HG03521 (cell line): Measurements from ENCODE around the gene ARMC5.
A peak's percentile ranks its signal among the peaks of the same experiment; 100 is the strongest.
"Not testable (repeated sequence)": the region's sequence is repeated elsewhere in the genome, so short reads cannot be mapped to it uniquely, and the experiment has no call there.

Experiments used
- ATAC-seq: cut with Tn5 transposase; IDR thresholded peaks from one replicate; pipeline ENCODE4 v1.9.1; 2021; ENCODE audit warnings: mild to moderate bottlenecking, moderate library complexity; ENCODE audit not compliant: unreplicated experiment

The ARMC5 gene

DNA sequence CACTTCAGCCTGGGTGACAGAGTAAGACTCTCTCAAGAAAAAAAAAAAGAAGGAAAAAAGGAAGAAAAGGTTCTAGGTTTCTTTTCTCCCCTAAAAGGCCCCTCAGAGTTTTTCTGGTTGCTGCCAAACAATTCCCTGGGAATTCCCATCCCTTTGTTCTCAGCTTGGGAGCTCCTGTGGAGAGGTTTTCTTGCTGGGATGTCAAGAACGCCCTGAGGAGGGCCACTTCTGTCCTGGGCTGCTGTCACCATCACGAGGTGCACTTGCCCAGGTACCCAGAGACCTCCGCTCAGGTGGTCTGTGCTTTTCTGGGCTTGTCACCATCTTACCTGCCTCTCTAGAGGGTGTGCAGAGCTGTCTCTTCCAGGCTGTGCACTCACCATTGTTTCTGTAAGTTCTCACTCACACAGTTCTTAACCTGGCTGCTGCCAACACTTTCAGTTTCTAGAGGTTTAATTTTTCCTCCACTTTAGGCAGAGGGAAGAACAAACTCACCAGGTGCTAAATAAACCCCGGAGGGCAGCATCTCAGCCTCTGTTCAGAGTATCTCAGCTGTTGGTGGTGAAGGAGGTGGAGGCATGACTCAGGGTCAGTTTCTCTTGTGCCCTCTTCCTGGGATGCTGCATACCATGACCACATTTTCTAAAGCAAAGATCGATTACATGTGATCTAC, 28.8 kb upstream of the ARMC5 start:
- no peak for ATAC-seq

DNA sequence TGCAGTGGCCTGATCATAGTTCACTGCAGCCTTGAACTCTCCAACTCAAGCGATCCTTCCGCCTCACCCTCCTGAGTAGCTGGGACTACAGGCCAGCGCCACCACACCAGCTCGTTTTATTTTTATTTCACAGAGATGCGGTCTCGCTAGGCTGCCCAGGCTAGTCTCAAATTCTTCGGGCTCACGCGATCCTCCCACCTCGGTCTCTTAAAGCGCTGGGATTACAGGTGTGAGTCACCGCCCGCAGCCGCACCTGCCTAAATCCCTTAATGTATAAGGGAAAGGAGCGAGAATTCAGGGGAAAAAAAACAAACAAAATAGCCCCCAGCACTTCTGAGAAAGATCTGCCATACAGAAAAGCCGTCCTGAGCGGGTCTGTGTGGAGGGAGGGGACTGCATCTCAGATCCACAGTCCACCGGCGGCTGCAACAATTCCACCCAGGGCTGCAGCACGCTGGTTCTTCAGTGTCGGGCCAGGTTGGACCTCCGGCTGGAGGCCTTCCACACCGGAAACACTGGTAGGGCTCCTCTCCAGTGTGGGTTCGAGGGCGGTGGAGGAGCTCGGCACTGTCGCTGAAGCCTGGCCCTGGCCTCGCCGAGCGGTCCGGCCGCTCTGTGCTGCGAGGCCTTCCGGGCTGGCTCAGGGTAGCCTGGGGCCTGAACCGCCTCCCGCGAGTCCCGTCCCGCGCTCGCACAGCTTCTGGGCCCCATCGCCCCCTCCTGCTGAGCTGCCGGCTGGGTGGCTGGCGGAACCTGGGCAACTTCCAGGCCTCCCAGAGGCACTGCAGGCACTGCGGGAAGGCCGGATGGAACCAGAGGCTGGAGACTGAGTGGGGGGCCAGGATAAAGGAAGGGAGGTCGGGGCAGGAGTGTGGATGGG, 23.7 kb upstream of the ARMC5 start:
- no peak for ATAC-seq

DNA sequence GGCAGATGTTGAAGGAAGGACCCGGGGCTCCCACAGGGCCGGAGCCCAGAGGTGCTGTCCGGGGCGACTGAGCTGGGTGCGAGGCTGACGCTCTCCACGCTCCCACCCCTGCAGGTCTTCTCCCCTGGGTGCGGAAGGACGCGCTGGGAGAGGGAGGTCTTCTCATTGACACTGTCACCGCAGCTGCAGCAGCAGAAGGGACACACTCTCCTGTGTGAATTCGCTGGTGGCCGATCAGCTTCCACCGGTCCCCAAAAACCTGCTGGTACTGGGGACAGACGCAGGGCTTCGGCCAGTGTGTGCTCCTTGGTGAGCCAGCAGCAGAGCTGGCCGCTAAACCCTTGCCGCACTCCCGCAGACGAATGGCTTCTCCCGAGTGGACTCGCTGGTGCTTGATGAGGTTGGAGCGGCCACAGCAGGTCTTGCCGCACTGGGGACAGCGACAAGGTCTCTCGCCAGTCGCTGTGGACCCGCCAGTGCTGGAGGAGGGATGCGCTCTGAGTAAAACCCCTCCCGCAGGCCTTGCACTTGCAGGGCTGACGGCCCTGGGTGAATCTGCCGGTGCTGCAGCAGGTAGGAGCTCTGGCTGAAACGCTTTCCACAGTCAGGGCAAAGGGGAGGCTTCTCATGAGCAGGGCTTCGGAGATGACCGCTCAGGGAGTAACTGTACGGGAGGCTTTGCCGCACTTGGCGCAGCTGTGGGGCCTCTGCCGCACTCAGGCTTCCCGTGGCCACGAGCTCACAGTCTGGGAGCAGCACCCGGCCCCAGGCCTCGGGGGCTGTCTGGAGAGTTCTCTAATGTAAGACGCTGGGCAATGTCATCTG, 22.9 kb upstream of the ARMC5 start:
- ATAC-seq, result no peak

DNA sequence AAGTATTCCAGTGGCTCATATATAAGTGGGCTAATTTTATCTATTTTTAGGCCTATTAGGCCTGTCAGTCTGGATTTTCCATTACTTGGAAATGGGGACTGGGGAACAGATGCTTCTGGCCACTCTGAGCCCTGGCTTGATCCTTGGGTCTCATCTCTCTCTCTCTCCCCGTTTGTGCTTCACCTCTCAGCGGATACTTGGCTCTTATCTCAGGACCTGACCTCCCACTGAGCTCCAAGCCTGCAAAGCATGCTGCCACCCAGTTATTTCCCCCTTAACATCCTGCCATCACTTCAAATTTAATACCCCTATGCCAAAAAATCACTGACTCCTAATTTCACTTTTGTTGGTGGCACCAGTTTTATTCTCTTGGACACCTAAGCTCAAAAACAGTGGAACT, 20.9 kb upstream of the ARMC5 start:
- no peak for ATAC-seq

DNA sequence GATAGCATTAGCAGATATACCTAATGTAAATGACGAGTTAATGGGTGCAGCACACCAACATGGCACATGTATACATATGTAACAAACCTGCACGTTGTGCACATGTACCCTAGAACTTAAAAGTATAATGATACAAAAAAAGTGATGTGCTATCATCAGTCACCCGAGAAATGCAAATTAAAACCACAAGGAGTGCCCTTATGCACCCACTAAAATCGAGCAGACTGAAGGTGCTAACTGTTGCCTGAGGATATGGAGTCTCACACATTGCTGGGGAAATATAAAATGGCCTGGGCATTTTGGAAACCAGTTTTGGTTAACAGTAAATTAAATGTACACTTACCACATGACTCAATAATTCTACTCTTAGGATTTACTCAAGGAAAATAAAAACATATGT, 20.3 kb upstream of the ARMC5 start:
- ATAC-seq, result not testable (repeated sequence)

DNA sequence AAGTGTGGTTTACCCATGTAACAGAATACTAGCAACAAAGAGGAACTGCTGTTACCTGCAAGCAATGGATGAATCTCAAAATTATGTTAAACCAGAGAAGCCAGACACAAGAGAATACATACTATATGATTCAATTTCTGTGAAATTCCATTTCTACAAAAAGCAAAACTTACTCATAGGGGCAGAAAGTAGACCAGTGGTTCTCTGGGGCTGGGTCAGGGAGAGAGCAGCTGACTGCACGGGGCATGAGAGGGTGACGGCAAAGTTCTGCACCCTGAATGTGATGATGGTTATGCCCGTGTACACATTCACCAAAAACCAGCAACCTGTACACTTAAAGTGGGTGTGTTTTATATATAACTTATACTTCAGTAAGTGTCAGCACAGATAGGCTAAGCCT, 19.8 kb upstream of the ARMC5 start:
- ATAC-seq, result no peak

DNA sequence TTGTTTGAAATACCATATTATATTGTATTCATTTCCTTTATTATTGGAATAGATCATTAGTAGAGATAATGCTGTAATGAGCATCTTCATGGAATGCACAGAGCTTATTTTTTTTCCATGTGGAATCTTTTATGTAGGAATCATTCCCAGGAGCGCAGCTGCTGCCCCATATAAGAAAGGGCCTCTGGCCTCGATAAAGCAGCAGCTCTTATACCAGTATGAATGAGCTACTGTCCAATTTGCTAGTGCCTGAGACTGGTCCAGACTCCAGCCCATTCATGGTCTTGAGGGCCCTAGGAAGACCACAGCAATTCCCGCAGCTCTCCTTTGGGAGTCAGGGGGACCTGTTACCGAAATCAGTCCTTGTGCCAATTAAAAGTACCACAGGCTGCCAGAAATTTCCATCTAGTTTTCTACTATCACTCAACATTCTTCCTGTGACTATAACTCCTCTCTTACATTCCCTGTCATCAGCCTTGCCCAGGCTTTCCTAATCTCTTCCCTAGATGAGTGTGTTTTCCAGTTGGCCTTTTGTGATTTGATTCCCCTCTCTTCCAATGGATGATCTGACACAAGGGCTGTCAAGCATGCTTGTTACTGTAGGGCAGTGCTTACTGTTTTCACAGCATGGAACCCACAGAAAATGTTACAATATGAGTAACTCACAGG, 18.7 kb upstream of the ARMC5 start:
- no peak for ATAC-seq

DNA sequence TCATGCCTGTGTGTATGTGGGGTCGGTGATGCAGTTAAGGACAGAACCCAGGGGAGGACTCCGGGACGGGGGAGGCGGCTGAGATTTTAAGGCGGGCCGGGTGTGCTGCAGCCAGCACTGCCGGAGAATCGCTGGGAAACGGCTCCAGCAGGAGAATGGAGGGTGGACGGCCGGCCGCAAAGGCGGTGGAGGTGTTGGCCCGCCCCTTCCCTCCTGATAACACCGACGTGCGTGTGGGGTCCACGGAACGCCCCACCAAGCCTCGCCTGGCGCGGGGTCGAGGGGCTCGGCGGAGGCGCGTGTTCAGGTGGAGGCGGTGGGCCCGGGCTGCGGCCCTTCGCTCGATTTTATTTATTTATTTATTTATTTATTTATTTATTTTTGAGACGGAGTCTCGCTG, 17.3 kb upstream of the ARMC5 start:
- ATAC-seq, result no peak

DNA sequence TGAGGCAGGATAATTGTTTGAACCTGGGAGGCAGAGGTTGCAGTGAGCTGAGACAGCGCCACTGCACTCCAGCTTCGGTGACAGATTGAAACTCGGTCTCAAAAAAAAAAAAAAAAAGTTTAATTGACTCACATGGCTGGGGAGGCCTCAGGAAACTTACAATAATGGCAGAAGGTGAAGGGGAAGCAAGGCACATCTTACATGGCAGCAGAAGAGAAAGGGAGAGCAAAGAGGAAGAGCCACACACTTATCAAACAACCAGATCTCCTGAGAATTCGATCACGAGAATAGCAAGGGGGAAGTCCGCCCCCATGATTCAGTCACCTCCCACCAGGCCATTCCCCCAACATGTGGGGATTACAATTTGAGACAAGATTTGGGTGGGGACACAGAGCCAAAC, 13.4 kb upstream of the ARMC5 start:
- ATAC-seq, result not testable (repeated sequence)

DNA sequence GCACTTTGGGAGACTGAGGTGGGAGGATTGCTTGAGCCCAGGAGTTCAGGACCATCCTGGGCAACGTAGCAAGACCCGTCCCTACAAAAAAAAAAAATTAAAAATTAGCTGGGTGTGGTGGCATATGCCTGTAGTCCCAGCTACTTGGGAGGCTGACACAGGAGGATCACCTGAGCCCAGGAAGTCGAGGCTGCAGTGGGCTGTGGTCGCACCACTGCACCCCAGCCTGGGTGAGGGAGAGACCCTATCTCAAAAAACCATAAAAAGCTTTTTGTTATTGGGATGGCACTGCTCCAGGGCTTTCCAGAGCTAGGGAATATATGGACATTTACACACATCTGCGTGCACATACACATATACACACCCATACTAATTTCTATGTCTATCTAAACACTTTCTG, 8.1 kb upstream of the ARMC5 start:
- no peak for ATAC-seq

DNA sequence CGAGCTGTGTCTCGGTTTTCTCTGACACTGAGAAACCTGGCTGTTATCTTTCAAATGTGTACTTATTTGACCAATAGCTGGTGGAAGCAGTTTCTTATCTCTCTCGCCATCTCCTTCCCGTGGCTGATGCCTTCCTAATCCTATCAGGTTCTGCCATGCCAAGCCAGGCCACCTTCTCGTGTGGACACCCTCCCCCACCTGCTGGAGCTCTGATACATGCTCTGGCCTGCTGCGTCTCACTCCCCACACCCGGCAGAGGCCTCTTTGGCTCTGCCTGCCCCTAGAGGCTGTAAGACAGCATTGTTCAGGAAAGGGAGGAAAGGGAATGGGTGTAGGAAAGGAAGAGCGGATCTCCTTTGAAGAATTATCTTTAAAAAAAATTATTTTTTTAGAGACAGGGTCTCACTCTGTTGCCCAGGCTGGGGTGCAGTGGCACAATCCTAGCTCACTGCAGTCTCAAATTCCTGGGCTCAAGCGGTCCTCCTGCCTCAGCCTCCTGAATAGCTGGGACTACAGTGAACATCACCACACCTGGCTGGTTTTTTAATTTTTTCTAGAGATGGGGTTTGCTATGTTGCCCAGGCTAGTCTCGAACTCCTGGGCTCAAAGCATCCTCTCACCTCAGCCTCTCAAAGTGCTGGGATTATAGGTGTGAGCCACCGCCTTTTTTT, 7.5 kb upstream of the ARMC5 start:
- no peak for ATAC-seq

DNA sequence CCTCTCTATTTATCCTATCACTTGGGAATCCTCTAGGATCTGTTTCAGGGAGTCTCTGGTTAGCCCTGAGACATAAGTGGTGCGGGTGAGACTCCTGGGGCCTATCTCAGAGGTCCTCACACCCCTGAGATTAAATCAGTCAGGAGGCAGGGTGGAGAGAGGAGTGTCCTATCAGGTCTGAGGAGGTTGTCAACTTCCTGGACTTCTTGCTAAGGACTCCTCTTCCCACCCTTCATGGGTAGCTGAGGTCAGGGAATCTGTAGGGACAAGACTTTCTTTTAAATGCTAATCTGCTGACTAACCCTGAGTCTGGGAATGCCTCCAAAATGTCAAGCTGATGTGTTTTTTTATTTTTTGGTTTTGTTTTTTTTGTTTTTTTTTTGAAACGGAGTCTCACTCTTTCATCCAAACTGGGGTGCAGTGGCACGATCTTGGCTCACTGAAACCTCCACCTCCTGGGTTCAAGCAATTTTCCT, 6.6 kb upstream of the ARMC5 start:
- no peak for ATAC-seq

DNA sequence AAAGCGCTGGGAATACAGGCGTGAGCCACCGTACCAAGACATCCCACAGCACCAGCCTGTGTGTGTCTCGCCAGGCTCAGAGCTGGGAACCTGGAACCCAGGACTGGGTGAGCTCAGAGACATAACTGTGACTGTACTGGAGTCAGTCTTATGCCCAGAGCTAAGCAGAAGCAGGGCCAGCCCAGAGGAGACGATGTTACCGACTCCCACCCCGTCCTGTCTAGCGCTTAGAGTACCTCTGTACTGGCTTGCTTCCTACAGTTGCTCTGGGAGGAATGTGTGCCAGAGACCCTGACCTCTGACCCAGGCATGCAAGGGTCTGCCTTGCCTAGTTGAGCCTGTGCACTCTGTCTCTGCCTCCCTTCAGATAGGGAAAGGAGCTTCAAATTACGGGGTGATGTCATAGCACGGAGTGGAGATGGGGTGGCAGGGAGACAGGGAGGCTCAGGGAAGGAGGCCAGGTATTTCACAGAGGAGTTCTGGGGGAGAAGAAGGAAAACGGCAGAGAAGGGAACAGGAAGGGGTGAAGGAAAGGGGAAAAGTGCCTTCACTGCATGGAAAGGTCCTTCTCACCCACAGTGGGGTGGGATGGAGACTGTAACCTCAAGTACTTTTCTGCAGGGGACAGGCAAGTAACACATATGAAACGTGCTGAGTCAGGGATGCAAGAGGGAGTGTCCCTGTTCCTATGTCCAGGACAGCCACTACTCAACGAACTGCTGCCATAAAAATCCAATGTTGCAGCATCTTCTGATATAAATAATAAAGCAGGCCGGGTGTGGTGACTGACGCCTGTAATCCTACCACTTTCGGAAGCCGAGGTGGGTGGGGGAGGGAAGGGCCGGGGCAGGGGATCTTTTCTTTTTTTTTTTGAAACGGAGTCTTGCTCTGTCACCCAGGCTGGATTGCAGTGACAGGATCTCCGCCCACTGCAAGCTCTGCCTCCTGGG, 5.8 kb upstream of the ARMC5 start:
- ATAC-seq, result no peak

DNA sequence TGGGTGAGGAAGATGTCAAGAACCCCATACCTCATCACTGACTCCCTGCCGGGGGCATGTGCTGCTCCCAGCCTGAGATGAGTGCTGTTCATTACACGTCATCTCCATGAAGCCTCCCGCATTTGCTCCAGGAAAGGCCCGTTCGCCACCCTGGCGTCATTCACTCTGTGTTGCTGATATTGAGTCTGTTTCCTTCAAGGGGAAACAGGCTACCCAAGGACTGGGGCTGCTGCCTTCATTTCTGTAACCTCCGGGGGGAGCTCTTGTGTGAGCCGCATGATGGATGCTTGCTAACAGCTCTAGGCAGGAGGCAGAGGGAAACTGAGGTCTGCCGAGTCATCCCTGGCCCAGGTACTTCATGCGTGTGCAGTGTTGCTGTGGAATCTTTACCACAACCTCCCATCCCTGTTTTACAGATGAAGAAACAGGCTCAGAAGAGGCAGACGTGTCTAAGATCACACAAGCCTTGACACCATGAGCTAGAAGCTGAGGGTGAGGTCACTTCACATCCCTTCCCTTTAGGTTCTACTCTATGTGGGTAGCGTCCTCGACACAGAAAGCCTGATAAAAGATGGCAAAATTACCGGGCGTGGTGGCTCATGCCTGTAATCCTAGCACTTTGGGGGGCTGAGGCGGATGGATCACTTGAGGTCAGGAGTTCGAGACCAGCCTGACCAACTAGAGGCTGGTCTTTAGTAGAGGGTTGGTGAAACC, 3.5 kb upstream of the ARMC5 start:
- no peak for ATAC-seq

DNA sequence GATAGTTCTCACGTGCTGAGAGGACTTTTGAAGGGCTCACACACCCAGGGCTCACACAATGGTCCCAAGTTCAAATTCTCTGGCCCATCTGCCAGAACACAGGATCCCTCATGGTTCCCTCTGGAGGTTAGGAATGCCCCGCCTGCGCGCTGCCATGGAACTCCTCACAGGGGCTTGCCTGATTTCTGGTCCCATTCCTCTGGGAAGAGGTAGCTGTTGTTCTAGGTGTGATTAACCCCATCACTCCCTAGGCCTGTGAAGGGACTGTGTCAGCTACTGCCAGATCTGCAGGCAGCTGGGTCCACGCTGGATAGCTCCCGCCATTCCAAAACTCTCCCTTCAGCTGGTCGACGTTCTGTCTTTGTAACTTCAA, 2.3 kb upstream of the ARMC5 start:
- ATAC-seq, result no peak

DNA sequence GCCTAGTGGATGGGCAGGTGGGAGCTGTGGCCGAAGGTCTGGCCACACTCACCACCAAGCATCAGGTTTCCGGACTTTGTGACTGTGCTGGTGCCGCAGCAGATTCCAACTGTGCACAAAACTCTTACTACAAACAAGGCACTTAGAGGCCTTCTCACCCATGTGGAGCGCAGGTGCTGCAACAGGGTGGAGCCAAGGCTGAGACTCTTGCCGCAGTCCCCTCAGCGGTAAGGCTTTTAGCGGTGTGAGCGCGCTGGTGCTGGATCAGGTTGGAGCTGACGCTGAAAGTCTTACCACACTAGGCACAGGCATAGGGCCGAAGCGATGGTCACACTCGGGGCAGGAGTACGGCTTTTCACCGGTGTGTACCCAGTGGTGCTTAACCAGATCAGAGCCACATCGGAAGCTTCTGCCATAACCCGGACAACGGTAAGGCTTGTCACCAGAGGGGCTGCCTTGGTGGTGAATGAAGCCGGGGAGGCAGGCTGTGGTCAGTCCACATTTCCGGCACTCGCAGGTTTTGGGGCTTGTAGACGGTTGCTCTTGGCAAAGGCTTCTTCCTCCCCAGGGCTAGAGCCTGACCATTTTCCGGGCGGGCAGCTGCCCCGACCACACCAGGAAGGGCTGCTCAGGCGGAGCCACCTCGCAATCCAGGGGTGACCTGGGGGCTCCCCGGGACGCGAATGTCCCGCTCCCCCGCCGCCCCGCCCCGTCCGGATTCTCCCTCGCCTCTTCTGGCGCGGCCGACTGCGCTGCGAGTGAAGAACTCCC, 1.0 kb upstream of the ARMC5 start:
- ATAC-seq, result no peak

DNA sequence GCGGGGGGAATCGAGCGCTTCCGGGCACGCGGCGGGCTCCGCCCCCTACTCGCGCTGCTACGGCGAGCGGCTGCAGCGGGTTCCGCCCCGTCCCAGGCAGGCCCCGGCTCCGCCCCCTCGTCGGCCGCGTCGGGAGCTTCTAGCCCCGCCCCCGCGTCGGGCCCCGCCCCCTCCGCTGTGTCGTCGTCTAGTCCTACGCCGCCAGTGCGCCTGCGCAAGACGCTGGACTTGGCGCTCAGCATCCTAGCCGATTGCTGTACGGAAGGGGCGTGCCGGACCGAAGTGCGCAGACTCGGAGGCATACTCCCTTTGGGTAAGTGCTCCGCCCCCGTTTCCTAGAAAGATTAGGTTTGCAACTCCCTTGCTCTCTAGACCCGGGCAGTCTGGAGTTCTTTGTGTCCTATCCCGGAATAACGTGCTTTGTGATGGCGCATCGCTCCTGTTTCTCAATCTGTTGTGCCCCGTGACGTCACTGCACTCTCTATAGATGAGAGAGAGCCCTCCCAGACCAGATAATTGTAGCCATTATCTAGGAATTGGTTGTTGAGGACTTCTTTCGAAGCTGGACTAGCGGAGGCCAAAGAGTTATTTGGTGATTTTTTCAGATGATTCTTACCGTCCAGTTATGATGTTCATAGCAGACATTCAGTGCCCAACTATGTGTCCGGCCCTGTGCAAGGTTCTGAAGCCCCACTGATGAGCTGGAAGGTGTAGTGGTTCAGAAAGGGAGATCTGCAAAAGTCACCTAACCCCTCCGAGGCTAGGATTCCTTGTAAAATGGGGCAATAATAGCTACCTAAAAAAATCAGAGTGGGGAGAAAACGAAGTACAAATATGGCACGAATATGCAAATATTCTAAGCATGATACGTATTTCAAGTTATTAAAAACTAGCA, 633 bp downstream of the ARMC5 start:
- peak; percentile 72 for ATAC-seq
